GM12864 (cell line): ENCODE results near the gene MADCAM1.

ENCODE experiments used
- DNase-seq: peaks from one replicate; pipeline ENCODE4 v3.0.0-alpha.2; 2011; ENCODE audit warnings: low read depth
- H3K4me3 ChIP-seq: 2 replicates; pipeline ENCODE4 v1.5.1; 2011; ENCODE audit warnings: mild to moderate bottlenecking, low read depth, low read length, control low read depth
- CTCF ChIP-seq: IDR thresholded peaks from 2 replicates; pipeline ENCODE4 v1.5.1; 2011; ENCODE audit warnings: low read depth, mild to moderate bottlenecking, moderate library complexity, low read length, control low read depth, inconsistent platforms; ENCODE audit errors: missing control alignments

Gene MADCAM1

GRCh38 chr19:538641-539428 is 42.5 kb downstream of the MADCAM1 start:
- no peak for TF ChIP-seq CTCF
- no peak overlapping the region for H3K4me3 ChIP-seq
- DNase-seq: no peak

GRCh38 chr19:539429-540030 is 43.2 kb downstream of the MADCAM1 start:
- H3K4me3 ChIP-seq: no peak overlapping the region
- no peak for DNase-seq
- TF ChIP-seq CTCF: no peak

GRCh38 chr19:540867-541637 is 44.8 kb downstream of the MADCAM1 start:
- no peak for TF ChIP-seq CTCF
- H3K4me3 ChIP-seq: no peak overlapping the region
- DNase-seq: no peak

- TF ChIP-seq CTCF: no peak
- H3K4me3 ChIP-seq: no peak overlapping the region
- DNase-seq: no peak
These were observed 45.4 kb downstream of the MADCAM1 start for GRCh38 chr19:541699-542098.

- H3K4me3 ChIP-seq: no peak overlapping the region
- no peak for TF ChIP-seq CTCF
- no peak for DNase-seq
These were observed 46.0 kb downstream of the MADCAM1 start for GRCh38 chr19:542173-542866.

- H3K4me3 ChIP-seq: no peak within 1 kb of the TSS
- DNase-seq: no peak
- no peak for TF ChIP-seq CTCF
These were observed 47.8 kb downstream of the MADCAM1 start, which contains the start of gene GZMM for GRCh38 chr19:543910-544608. Gene GZMM (plus strand): TSS chr19:544053. CDS start chr19:544072, 19 bp downstream.
